Osteoblast (primary cell): ENCODE data around the gene WDR90. TPM values are rescaled to one million over a fixed set of nuclear protein-coding genes. Genes with fewer than 3 reads are reported as not detected.

Experiments used
- DNase-seq: peaks from one replicate; pipeline ENCODE4 v3.0.0; 2011; ENCODE audit warnings: low spot score, mixed read lengths; ENCODE audit not compliant: insufficient read length; ENCODE audit errors: missing footprints
- H2AFZ ChIP-seq: 2 replicates; pipeline ENCODE4 v1.6.0; 2011; ENCODE audit warnings: mild to moderate bottlenecking, low read length
- H3K27ac ChIP-seq: 2 replicates; pipeline ENCODE4 v1.5.1; 2011; ENCODE audit warnings: mild to moderate bottlenecking, low read depth, low read length, moderate library complexity
- H3K27me3 ChIP-seq: 2 replicates; pipeline ENCODE4 v1.6.0; 2012; ENCODE audit warnings: mild to moderate bottlenecking, control low read depth, inconsistent platforms, low read length, moderate library complexity; ENCODE audit not compliant: insufficient read depth
- H3K36me3 ChIP-seq: 2 replicates; pipeline ENCODE4 v1.5.1; 2011; ENCODE audit warnings: mild to moderate bottlenecking, low read length, control low read depth, moderate library complexity; ENCODE audit not compliant: insufficient read depth
- H3K4me1 ChIP-seq: 2 replicates; pipeline ENCODE4 v1.5.1; 2011; ENCODE audit warnings: mild to moderate bottlenecking, low read length, control low read depth, moderate library complexity; ENCODE audit not compliant: insufficient read depth
- H3K4me2 ChIP-seq: 2 replicates; pipeline ENCODE4 v1.6.0; 2011; ENCODE audit warnings: mild to moderate bottlenecking, low read length; ENCODE audit not compliant: insufficient read depth
- H3K4me3 ChIP-seq: fragments of 200-600 bp; sonication (generic); 3 replicates; pipeline ENCODE4 v1.5.1; 2012; ENCODE audit warnings: mild to moderate bottlenecking, low read length, inconsistent platforms; ENCODE audit not compliant: insufficient read depth
- H3K79me2 ChIP-seq: 2 replicates; pipeline ENCODE4 v1.6.0; 2012; ENCODE audit warnings: mild to moderate bottlenecking, low read length, control low read depth, inconsistent platforms; ENCODE audit not compliant: insufficient read depth
- H3K9me3 ChIP-seq: 2 replicates; pipeline ENCODE4 v1.5.1; 2011; ENCODE audit warnings: low read depth, low read length, control low read depth
- H4K20me1 ChIP-seq: 2 replicates; pipeline ENCODE4 v1.6.0; 2012; ENCODE audit warnings: mild to moderate bottlenecking, low read length, control low read depth; ENCODE audit not compliant: insufficient read depth
- CTCF ChIP-seq: IDR thresholded peaks from 2 replicates; pipeline ENCODE4 v1.5.1; 2011; ENCODE audit warnings: mild to moderate bottlenecking, low read depth, low read length, moderate library complexity; ENCODE audit errors: extremely low read depth
- total RNA-seq: library from RNA; depleted of rRNA; stranded (reverse); fragments of >200 nt; gene quantifications from 2 replicates; pipeline ENCODE4 v1.2.3, GENCODE V29; 2012

The WDR90 gene
- total RNA-seq, 1 donor, result 19.2 TPM

GRCh38 chr16:680967-681745 lies 32.0 kb downstream of the WDR90 start:
- Histone ChIP-seq H3K27ac (peak overlapping the region; percentile 66), H3K79me2 (peaks cover 40% of the 10 kb centered on the region), H2AFZ (no peak overlapping the region), H3K9me3 (no peaks in the 10 kb centered on the region), H4K20me1 (peaks cover 34% of the 10 kb centered on the region), H3K27me3 (no peaks in the 10 kb centered on the region), H3K4me3 (peak overlapping the region; percentile 84), H3K36me3 (peaks cover 20% of the 10 kb centered on the region), H3K4me2 (peak overlapping the region; percentile 93), H3K4me1 (peaks cover 26% of the 10 kb centered on the region)
- TF ChIP-seq CTCF, result no peak
- peak; percentile 96 for DNase-seq

DNA sequence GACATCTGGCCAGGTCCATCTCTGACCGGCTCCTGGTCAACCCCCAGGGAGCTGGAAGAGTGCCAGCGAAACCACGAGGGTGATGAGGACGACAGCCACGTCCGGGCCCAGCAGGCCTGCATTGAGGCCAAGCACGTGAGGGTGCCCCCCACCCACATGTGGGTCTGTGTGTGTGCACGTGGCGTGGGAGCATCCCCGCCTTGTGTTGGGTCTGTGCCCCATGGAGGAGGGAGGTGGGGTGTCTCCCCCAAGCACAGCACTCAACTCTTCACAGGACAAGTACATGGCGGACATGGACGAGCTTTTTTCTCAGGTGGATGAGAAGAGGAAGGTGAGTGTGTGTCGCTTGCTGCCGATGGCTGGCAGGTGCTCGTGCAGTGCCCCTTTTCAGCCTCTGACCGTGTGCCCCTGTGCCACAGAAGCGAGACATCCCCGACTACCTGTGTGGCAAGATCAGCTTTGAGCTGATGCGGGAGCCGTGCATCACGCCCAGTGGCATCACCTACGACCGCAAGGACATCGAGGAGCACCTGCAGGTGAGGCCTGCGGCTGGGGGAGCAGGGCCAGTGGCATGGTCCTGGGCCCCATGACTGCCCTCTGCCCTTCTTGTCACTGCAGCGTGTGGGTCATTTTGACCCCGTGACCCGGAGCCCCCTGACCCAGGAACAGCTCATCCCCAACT lies 32.7 kb downstream of the WDR90 start:
- H3K4me3 ChIP-seq, result peak overlapping the region; percentile 84
- TF ChIP-seq CTCF, result no peak
- DNase-seq, result no peak
- H3K27ac ChIP-seq, result peak overlapping the region; percentile 8
- H3K79me2 ChIP-seq, result peaks cover 40% of the 10 kb centered on the region
- no peaks in the 10 kb centered on the region for H3K9me3 ChIP-seq
- H3K27me3 ChIP-seq, result no peaks in the 10 kb centered on the region
- H3K4me2 ChIP-seq, result peak overlapping the region; percentile 93
- H3K36me3 ChIP-seq, result peaks cover 20% of the 10 kb centered on the region
- H2AFZ ChIP-seq, result no peak overlapping the region
- peaks cover 26% of the 10 kb centered on the region for H3K4me1 ChIP-seq
- H4K20me1 ChIP-seq, result peaks cover 34% of the 10 kb centered on the region

DNA sequence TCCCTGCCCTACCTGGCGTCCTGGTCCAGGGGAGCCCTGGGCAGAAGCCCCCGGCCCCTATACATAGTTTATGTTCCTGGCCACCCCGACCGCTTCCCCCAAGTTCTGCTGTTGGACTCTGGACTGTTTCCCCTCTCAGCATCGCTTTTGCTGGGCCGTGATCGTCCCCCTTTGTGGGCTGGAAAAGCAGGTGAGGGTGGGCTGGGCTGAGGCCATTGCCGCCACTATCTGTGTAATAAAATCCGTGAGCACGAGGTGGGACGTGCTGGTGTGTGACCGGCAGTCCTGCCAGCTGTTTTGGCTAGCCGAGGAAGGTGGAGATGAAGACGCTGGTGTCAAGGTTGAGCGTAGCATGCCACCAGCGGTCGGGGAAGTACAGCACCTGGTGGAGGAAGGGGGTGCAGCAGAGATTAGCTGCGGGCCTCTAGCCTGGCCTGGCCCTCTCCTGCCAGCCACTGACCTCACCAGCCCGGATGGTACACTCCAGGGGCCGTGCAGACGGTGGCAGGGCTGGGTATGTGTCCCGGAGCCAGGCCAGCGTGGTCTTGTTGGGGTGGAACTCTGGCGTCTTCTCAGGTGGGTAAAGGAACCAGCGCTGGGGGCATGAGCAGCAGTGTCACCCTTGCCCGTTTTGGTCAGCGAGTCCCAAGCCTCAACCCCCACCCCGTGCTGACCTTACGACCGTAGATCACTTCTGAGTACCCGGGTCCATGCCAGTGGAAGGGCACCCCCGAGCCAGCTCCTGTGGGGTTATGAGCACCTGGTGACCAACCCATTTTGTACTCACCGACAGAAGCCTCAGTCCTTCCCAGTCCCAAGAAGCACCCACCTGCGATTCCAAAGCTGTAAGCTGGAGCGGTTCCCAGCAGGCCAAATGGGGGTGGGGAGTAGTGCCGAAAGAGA lies 33.6 kb downstream of the WDR90 start:
- Histone ChIP-seq H3K27me3 (no peaks in the 10 kb centered on the region), H3K4me2 (peak overlapping the region; percentile 93), H3K4me1 (peaks cover 26% of the 10 kb centered on the region), H3K4me3 (peak overlapping the region; percentile 76), H3K27ac (no peak overlapping the region), H3K36me3 (peaks cover 23% of the 10 kb centered on the region), H2AFZ (no peak overlapping the region), H4K20me1 (peaks cover 34% of the 10 kb centered on the region), H3K9me3 (no peaks in the 10 kb centered on the region), H3K79me2 (peaks cover 40% of the 10 kb centered on the region)
- DNase-seq, result no peak
- no peak for TF ChIP-seq CTCF
